Forelimb muscle (tissue), 1 donor: Measurements from ENCODE around the gene CCDC167. TPM values are rescaled to one million over a fixed set of nuclear protein-coding genes. Genes with fewer than 3 reads are reported as not detected.

ENCODE experiments used
- DNase-seq: peaks from one replicate; pipeline ENCODE4 v3.0.0-alpha.2; 2013; ENCODE audit warnings: low read depth
- polyA plus RNA-seq: library from polyadenylated mRNA; unstranded; fragments of 120-200 nt; gene quantifications from one replicate; pipeline ENCODE4 v1.2.1, GENCODE V29; 2013; ENCODE audit not compliant: insufficient read length

Gene CCDC167
- polyA plus RNA-seq, 1 donor, result 19.0 TPM

- DNase-seq, result no peak
These were observed 9.9 kb downstream of the CCDC167 start for GRCh38 chr6:37489697-37490336.

DNA sequence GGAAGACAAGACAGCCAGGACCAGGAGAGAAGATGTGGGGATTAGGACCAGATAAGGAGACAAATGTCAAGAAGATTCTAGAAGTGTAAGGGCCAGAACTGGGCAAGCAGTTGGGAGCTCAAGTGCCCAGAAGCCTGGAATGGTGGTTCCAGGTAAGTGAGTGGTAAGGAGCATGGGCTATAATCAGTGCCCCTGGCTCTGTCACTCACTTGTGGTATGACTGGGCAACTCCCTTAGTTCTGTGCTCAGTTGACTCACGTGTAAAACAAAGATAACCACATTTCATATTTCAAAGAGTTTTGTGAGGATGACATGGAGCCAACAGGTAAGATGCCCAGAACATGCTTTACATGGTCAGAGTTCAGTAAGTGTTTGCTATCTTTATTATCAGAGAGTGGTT is 11.2 kb downstream of the CCDC167 start:
- no peak for DNase-seq

DNA sequence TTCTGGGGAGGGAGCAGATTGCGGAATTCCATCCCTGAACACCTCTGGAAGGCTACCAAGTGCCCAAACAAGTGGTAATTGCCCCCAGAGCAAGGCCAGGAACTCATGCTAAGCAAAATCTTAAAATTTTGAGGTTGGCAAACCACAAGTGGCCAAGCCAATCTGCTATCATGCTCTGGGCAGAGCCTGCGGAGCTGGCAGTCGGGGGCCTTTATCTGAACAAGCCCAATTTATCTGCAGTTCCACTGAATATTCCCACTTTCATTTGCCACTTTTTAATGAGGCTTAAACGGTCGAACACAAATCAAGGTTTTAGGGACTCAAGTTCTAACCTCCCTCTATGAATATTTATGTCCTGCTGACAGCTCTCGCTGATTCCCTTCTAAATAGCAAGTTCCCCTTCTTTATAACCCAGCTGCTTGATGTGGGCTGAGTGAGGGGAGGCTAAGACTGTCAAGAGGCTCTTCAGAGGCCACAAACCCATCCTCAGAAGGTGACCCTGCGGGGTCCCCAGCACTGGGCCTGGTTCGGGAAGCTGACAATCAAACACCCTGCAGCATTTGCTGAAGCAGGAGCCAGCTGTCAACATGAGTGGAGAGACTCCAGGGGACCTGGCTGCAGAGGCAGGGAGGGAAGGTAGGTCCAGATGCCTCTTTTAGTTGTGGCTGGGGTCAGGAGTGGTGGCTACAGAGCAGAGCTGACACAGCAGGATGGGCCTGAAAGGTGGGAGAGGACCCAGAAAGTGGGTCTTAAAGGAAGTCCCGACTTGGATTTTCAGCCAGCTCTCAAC is 11.9 kb downstream of the CCDC167 start:
- no peak for DNase-seq

GRCh38 chr6:37486121-37486839 is 13.4 kb downstream of the CCDC167 start:
- DNase-seq, result no peak

DNA sequence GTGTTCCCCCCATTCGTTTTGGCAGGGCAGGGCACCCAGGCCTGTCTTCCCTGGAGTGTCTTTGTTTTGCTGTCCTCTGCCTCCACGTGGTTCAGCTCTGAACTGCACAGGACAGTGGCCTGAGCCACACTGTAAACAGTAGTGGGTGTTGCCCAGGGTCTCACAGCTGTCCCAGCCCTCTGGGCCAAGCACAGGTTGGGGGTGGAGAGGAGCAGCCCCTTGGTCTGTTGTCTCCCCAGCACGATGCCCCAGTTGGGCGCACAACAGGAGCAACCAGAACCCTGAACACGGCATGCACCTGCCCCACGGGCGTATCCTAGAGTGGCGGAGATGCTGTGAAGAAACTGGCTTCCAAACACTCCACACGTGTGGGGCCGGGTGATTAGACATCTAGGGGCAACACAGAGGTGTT is 14.4 kb downstream of the CCDC167 start:
- no peak for DNase-seq

GRCh38 chr6:37484786-37485170 is 14.9 kb downstream of the CCDC167 start:
- DNase-seq, result no peak

DNA sequence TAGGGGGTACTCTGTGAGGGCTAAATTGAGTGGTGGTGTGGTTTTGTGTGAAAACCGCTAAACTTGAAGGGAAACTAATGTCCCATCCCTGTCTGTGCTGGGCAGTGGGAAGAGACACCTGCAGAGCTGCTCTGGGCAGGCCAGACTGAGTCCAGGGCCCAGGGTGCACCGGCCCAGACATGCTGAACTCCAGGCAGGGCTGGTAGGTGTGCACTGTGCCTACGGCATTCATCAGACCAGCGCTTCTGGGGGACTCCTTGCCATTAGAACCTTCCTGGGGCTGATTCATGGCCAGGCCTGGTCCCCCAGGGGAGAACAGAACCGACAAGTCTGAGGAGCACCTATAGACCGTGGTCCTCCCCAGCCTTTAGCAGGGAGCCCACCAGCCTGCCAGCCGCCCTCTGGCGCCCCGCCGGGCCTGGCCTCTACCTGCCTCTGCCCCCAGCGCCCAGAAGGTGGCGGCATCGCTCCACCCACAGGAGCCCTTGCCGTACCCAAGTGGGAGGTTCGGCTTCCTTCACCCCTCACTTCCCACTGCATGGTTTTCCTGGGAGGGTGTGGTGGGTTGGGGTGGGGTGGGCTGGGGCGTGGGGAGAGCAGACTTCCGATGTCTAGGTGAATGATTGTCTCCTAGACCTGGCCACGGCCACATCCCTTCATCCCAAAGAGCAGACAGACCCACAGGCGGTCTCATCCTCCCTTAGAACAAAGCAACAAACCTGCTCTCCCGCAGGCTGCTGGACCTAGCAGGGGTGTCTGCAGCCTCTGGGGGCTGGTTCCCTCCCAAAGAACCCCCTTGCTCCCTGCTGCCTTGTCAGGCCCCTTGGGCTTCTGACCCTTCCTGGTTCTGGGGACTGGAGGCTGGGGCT is 15.5 kb downstream of the CCDC167 start:
- no peak for DNase-seq

- no peak for DNase-seq
These were observed 16.3 kb downstream of the CCDC167 start for GRCh38 chr6:37483252-37483901.

DNA sequence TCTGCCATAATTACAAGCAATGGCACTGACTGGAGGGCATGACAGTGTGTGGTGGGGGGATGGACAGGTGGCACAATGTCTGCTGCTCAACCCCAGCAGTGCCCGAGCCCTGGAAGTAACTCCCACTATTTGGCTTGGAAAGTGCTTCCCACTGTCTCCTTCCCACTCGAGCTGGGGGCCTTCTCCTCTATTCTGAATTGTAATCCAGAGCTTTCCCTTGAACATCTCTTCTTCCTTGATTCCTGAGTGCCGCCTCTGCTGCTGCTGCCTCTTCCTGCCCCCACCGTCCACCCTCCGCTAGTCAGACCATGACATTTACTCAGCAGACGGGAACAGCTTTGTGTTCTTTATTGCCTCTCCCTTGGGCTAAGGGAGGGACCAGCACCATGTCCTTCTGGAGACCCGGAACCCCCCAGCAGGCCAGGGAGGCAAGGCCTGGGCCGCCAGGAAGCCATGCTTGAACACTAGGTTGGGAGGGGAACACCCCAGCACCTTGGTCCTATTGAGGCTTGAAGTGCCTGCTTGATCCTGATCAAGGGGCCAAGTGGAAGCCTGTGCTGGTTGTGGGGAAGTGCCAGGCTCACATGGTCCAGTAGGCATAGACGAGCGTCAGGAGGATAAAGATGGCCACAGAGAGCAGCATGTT is 17.0 kb downstream of the CCDC167 start:
- no peak for DNase-seq

- DNase-seq, result no peak
These were observed 17.7 kb downstream of the CCDC167 start for GRCh38 chr6:37481711-37482605.

DNA sequence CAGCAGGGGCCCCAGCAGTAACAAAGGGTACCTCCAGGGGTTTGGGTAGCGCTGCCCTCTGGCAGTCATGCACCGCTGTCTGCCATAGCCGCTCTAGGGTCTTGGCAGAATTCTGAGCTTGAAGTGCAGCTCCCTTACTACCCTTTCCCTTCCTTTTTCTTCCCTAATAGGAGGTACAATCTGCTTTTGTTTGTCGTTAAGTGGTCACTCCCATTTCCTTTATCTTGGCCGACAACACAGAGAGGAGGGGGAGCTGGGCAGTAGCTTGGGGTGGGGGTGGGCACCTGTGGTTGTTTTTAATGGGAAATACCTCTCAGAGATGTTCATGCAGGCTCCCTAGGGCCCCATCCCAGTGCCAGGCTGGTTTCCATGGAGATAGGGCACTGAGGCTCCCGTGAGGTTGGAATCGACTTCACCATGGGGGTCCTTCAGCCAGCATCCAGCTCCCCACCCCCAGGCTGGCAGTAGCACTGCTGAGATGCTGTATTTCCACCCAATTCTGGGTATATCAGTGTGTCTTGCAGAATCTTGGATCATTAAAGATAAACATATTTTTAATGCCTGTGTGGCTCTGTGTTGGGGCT is 18.6 kb downstream of the CCDC167 start:
- no peak for DNase-seq

DNA sequence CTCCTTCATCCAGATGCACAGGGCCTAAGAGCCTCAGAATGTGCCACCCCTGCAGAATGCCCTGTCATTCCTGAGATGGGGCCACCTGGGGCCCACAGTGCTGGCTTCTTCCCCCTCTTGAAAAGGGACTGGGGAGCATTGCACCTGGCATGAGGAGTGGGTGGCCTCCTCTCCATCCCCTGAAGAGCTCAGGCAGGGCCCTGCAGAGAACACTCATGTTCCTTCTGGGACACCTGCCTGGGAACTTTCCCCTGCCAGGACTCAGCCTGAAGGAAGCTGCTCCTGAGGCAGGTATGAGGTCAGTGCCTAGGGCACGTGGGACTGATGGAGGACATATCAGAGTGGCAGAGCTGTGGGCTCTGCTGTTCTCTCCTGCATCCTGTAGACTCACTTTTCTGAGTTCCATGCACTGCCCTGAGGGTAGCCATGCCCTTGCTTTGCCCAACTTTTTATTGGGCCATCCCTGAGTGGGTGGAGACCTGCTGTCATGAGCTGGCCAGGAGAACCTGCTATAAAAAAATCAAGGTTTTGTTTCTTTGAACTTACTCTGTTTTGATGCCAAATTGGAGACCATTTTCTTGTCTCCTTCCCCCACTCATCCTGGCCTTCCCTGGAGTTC is 19.5 kb downstream of the CCDC167 start:
- DNase-seq, result no peak

GRCh38 chr6:37479266-37479854 is 20.3 kb downstream of the CCDC167 start:
- DNase-seq, result no peak

GRCh38 chr6:37478827-37479226 is 20.9 kb downstream of the CCDC167 start:
- DNase-seq, result no peak

GRCh38 chr6:37477656-37478435 is 21.8 kb downstream of the CCDC167 start:
- DNase-seq, result no peak

- no peak for DNase-seq
These were observed 22.5 kb downstream of the CCDC167 start for GRCh38 chr6:37477191-37477590.

DNA sequence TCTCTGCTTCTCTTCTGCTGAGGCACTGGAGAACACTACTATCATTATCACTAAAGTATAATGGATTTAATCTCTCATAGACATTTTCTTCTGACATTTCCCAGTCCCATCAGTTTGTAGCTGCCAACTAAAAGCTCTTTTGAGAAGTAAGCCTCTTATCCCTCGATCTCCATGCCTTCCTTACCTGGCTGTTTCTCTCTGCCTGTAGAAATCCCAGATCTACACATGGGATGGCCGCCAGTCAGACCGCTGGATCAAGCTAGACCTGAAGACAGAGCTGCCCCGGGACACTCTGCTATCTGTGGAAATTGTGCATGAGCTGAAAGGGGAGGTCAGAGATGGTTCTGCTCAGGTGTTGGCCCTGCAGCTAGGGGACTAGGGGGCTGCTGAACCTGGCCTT is 25.4 kb downstream of the CCDC167 start:
- no peak for DNase-seq
